Fibroblast of lung (primary cell): ENCODE measurements around the gene BLVRB.

ENCODE experiments used
- CTCF ChIP-seq, 2 donors: IDR thresholded peaks in 1 of 2; conservative IDR thresholded peaks in 1 of 2; 1 replicate in 1 of 2; 2 replicates in 1 of 2; pipeline ENCODE4 v1.5.1; 2011 to 2012; ENCODE audit warnings: low read length in 2 of 2, control low read depth in 1 of 2, inconsistent platforms in 1 of 2, low read depth in 1 of 2, mild to moderate bottlenecking in 1 of 2
- EZH2 ChIP-seq: IDR thresholded peaks from 2 replicates; pipeline ENCODE4 v1.5.1; 2012; ENCODE audit warnings: low read length, control low read depth, mild to moderate bottlenecking; ENCODE audit errors: missing control alignments

- TF ChIP-seq CTCF (conservative IDR thresholded peaks at IDR 0.05 in 1 of 2, IDR thresholded peaks at IDR 0.05 in 1 of 2; ENCODE audit: low read depth in 1 of 2, low read length in 2 of 2) (no peak), EZH2 (no peak)
Observed at GRCh38 chr19:40449506-40449905, 16.0 kb downstream of the BLVRB start.
